ENCODE results near the gene ALDH1A3.
A peak's percentile ranks its signal among the peaks of the same experiment; 100 is the strongest.
"Not testable (repeated sequence)": the region's sequence is repeated elsewhere in the genome, so short reads cannot be mapped to it uniquely, and the experiment has no call there.

ALDH1A3 gene

DNA sequence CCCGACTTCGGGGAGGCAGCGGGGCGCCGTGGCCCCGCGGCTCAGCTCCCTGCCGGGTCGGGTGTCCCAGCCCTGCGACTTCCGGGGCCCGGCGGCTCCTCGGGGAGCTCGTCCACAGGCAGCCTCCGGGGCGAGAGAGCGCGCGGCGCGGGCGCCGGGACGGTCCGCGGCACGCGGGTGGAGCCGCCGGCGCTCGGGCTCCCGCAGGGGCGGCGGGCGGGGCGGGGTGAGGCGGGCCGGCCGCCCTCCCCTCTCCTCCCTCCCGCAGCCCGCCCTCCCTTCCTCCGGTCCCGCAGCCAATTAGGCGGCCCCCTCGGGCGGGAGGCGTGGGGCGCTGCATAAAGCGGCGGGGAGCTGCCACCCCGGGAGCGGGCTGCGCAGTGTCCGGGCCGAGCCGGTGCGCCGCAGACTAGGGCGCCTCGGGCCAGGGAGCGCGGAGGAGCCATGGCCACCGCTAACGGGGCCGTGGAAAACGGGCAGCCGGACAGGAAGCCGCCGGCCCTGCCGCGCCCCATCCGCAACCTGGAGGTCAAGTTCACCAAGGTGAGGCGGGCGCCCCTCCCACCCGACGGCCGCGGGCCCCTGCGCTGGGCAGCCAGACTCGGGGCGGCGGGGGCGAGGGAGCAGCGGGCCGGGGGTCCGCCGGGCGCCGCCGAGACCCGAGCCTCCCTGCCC lies at the start of gene ALDH1A3:
ALDH1A3 (plus strand) TSS at position 368 of the 675 bp plus-strand sequence; CDS start at position 445, 77 bp downstream.
- DNase-seq (ENCODE audit: low read depth in 2 of 2), result no peak

DNA sequence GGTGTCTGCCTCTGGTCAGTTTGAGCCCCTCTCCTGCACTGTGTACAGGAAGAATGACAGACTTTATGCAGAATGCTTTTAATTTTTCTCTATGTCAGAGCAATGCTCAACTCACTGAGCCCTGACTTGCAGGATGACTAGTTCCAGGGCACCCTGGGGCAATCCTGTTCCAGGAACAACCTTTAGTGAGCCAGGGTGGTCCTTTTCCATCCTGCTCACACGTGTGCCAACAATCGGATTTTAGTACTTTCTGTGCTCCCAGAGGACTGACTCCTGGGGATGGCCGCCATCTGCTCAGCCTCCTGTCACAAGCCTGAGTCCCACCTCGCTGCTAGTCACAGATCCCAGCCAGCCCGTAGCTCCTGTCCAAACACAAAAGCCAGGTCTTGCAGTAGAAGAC lies 48.2 kb upstream of the ALDH1A3 start:
- DNase-seq (ENCODE audit: low read depth in 2 of 2), result no peak

DNA sequence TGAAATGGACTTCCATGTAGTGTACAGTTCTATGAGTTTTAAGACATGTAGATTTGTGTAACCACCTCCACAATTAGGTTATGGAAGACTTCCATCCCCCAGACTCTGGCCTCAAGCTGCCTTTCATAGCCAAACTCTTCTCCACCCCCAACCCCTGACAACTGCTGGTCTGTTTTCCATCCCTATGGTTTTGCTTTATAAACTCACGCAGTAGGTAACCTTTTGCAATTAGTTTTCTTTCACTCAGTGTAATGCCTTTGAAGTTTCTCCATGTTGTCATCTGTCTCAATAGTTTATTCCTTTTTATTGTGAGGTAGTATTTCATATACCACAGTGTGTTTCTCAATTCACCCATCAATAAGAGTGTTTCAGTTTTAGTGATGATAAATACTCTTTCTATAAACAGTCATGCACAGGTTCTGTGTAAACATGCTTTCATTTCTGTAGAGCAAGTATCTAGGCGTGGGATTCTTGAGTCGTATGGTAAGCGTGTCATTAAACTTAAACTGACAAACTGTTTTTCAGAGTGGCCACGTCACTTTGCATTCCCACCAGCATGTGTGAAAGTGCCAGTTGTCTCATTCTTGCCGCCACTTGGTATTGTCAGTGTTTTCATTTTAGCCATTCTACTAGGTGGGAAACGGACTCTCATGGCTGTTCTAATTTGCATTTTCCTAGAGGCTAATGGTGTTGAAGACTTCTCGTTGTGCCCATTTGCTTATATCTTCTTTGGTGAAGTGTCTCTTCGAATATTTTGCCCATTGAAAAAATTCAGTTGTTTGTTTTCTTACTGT lies 47.3 kb upstream of the ALDH1A3 start:
- no peak for DNase-seq (ENCODE audit: low read depth in 2 of 2)

DNA sequence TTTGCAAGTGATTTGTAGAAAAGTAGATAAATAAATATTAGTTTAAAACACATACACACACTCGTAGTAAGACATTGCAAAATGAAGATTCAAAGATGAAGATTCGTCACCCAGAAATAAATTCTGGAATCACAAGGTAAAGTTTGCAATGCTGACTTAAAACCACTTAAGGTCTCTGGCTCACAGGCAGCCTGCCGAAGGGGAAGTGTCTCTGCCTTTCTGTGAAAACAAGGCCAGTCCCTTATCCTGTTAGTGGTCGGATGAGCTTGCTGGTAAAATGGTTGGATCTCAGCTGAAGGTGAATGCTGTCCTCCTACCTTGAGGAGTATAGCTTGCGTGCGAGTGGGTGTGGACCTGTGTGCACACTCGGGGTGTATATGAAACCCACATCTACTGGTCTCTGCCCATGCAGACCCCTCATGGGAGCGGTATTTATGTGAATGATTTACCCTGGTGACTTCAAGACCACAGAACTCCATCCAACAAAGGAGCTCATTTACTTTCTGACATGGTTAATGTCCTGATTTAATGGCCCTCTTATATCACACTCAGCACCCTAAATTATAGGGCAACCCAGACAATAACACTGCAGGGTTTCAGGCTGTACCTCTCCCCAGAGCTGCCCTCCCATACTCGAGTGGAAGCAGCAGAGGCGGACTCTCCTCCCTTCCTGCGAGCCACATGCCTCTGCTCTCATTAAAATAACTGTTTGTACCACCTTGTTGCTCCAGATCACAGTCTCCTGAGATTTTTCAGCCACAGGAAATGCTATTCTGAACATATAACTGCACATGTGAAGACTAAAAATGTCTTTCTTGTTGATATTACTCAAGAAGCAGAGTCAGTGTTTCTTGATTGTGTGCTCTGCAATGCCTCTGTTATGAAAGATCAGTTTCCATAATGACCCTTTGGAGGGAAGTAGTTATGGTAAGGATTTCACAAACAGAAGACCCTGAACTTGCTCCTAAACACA lies 45.9 kb upstream of the ALDH1A3 start:
- DNase-seq (ENCODE audit: low read depth in 2 of 2), result no peak

DNA sequence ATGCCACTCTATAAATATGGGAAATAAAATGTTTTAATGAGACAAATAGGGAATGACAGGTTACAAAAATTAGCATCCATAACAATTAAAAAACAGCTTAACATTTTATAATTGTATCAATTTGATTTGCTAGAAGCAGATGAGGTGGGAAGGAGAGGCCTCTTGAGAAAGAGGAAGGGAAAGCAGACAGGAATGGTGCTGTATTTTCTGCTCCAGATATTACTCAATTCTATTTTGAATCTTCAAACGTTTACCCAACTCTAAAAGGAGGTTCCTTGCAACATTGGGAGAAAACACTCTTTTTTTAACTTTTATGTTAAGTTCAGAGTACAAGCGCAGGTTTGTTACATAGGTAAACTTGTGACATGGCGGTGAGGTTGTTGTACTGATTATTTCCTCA lies 44.9 kb upstream of the ALDH1A3 start:
- no peak for DNase-seq (ENCODE audit: low read depth in 2 of 2)

DNA sequence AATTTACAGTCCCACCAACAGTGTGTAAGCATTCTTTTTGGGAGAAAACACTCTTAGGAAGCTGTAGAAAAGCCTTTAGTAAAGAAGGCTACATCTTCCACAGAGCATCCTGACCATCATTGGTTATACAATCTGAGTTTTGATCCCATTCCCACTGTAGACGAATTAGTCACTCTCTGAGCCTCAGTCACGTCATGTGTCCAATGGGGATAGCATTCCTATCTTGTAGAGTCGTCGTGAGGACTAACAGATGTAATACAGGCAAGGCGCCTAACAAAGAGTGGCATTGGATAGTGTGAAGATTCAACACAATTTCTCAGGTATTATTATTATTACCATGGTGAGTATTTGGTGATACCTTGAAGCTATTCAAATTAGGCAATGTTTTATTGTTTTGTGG lies 44.0 kb upstream of the ALDH1A3 start:
- DNase-seq (ENCODE audit: low read depth in 2 of 2), result no peak

DNA sequence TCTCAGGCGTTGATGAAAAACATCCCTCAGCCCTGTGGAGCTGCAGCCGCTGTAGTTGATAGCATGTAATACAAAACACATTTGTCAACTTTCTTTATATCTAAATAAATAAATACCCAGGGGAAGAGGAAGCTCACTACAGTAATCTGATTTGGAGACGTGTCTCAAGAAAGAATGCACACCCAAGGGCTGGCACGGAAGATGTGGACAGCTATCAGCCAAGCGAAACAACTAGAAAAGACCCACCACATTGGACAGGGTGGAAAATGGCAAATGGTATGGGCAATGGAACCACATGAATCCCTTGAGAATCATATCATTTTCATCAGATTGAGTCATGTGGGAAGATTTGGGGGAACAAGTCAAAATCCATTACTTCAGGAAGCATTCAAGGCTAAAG lies 43.1 kb upstream of the ALDH1A3 start:
- DNase-seq (ENCODE audit: low read depth in 2 of 2), result no peak

DNA sequence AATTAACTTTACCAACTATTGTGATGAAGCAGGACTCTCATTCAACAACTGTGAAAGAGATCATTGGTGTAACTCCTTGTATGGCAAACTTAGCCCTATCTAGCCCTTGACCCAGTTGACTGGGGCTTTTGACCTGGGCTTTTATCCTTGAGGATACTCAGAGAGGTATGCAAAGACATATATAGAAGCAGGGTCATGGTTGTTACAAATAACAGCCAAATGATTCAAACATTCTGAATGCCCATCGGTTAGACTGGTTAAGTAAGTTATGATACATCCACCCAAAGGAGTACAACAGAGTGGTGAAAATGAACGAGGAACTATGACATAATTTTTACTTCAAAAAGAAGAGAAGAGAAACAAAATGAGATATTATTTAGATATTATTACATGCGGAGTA lies 38.2 kb upstream of the ALDH1A3 start:
- DNase-seq (ENCODE audit: low read depth in 2 of 2), result no peak

DNA sequence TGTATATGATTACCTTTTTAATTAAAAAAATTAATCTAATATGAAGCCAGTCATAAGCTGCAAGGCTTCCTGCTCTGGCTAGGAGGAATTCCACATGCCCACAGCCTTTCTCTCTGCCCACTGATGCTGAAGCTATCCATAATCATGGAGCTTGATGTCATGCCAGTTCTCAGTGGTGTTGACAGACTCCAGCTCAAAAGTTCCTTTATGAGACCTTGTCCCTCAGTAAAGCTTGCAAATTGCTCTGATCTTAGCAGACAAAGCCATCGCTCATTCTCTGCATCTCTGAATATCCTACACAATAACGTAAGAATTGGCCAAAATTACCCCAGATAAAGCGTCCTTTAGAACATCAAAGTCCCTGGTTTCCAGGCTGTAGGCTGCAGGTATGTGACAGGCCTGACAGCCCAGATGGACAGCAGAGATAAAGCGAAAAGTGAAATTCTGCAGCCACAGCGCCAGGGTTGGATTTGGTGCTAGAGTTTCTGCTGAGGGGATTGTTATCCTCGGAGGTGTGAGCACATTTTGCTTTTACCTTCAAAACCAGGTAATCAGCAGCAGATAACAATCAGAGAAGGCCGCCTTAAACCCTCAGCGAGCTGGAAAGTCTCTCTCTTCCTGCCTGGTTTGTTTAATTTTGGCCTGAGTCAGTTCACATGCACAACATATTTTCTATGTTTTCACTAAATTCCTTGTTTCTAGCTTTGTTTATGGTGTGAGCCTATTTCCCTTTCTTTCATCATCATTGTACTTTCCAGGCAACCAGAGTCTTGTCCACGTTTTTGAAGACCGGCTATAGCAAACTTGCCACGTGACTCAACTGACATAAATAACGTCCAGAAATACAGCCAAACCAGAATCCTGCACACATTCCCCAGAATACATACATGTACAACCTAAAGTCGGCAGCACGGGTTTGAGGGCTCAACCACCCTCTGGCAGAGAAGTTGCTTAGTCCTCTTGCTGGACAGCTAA lies 36.6 kb upstream of the ALDH1A3 start:
- DNase-seq (ENCODE audit: low read depth in 2 of 2), result no peak

DNA sequence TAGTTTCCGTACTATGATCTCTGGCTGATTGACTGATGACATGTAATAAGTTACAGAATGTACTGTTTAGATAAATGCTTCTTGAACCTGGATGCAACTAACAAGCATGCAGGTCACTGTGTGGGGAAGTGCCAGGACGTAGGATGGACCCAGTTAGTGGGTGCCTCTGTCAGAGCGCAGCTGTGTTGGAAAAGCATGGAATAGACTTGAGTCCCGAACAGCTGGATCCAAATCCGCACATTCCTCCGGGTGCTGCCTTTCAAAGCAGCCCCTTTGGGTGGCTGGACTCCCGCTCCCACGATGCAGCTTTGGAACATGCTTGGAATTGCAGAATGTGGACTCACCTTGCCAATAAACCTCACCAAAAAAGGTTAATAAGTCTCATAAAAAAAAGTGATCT lies 35.5 kb upstream of the ALDH1A3 start:
- DNase-seq (ENCODE audit: low read depth in 2 of 2), result no peak

DNA sequence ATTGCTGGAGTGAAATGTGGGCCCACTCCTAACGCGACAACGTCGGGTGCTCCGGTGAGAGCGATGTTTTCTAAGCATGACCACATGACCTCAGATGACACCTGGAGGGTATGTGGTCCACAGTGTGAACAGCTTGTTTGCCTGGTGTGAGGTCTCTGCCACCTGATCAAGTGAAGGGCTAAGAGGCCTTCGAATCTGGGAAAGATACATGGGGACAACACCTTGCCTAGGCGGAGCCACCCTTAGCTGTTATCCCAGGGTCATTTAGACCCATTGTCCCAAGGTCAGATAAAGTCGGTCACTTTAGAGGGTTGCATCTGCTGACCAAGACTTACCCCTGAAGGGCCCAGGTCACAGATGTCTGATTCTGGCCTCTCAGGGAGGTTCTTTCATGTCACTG lies 34.9 kb upstream of the ALDH1A3 start:
- no peak for DNase-seq (ENCODE audit: low read depth in 2 of 2)

DNA sequence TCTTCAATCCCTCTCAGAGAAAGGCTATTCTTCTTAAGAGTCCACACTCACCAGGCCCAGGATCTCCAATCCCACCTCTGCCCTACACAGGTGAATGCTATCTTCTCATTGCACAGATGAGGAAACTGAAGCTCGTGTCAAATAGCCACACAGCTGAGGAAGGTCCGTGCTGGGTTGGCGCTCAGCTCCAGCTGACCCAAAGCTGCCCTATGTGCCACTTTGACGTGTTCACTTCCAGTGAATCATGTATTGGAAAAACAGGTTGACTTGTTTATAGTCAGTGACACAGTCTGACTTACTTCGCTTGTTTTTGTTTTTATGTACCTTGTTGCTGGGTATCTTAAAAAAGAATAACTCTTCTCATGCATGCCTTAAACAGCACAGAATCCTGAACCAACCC lies 32.4 kb upstream of the ALDH1A3 start:
- no peak for DNase-seq (ENCODE audit: low read depth in 2 of 2)

DNA sequence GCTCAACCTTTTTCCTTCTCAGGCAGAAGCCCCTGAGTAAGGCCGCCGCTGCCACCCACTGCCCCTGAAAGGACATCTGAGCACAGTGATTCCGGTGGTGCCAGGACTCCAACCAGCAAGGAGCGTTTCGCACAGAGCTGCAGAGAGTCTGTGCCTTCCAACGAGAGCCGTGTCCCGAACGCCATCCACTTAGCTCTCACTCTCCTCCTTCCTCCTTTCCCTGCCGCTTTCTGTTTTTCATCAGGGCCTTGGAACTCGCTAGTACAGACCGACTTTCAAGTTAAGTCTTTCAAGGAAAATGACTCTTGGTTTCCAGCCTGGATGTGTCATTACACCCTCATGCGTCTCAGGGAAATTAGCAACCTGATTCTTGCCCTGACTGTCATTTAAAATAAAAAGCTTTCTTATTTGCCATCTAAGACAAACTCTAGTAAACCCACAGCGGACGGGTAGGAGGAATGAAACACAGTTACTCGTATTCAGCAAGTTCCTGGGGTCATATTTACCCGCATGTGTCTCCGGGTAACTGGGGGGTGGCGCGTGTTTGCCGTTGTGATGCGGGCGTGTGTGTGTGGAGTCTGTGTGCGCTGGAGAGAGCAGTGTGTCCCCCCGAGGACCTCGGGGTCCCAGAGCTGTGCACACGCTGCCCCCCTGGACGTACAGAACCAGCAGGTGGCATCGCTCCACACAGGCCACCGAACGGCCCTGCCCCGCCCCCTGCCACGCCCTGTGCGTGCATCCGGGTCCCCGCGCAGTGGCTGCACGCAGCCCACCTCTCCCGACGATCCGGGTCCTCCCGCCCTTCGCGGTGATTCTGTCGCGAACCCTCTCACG lies 30.4 kb upstream of the ALDH1A3 start:
- peak in 1 of 2 donors; percentile 14 for DNase-seq (ENCODE audit: low read depth in 2 of 2)

DNA sequence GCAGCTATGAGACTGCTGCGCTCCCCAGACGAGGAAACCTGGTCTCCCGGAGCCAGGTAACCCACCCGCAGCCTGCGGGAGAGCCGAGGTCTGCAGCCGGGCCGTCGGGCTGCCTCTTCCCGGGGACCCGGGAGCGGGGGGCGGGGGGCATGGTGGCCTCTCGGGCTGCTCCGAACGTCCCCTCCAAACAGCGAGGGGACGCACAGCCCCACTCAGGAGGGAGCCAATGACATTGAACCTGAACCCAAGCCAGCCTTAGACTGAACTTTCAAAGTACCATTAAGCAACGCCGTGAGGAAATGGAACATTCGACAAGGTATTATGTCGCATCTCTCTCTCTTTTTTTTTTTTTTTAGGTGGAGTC lies 29.8 kb upstream of the ALDH1A3 start:
- no peak for DNase-seq (ENCODE audit: low read depth in 2 of 2)

DNA sequence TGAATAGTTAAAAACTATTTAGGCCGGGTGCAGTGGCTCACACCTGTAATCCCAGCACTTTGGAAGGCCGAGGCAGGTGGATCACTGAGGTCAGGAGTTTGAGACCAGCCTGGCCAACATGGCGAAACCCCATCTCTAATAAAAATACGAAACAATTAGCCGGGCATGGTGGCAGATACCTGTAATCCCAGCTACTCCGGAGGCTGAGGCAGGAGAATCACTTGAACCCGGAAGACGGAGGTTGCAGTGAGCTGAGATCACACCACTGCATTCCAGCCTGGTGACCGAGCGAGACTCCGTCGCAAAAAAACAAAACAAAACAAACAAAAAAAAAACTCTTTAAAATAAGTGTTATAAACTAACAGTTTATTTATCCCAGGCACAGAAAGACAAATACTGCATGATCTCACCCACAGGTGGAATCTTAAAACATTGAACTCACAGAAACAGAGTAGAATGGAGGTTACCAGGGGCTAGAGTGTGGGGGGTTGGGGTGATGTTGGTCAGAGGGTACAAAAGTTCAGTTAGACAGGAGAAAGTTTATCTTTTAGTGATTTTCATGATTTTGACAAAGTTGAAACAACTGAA lies 28.1 kb upstream of the ALDH1A3 start:
- DNase-seq (ENCODE audit: low read depth in 2 of 2), result not testable (repeated sequence)

DNA sequence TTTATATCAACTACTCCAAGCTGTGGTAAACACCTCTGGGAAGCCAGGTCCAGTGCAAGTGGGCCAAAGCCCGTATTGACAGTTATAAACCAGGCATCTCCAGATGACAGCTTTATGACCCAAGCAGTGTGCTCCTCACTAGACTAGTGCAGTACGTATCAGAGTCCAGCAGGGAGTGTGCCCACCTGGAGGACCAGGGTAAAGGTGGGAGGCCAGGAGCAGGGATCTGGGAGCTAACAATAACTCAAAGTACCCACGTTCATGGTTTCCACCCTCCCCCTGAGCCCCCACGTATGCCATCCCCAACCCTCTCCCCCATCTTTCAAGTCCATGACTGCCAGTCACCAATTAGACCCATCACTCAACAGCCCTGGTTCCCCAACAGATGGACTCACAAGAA lies 27.0 kb upstream of the ALDH1A3 start:
- DNase-seq (ENCODE audit: low read depth in 2 of 2), result no peak

DNA sequence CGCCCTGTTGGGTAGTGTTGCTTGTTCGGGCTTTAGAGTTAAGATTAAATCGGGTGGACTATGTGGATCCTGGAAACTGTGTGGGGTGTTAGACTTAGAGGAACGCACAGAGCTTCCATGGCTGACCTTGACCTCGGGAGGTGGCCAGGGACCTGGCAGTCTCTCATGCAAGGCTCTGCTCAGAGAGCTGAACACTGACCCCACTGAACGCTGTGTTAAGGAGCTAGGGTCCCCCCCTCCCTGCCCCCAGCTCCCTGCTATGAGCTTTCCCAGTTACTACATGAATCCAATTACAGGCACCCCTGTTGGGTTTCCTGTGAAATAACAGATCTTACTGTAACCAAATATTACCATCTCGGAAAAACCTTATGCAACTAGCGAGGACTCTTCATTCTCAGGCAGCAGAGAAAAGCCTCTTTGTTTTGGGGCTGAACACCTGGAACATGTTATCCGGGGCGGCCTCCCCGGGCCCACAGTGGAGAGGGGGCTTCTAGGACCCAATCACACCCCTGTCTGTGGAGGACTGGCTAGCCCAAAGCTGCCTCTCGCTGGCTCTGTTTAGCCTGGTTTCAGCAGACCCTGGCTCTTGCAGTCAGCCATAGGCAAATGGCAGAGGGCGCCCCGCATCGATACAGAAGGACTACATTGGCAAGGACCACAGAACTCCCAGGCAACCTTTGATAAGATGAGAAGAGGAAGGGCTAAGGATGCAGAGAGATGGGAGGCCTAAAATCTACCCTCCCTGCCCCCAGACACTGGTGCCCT lies 25.8 kb upstream of the ALDH1A3 start:
- no peak for DNase-seq (ENCODE audit: low read depth in 2 of 2)

DNA sequence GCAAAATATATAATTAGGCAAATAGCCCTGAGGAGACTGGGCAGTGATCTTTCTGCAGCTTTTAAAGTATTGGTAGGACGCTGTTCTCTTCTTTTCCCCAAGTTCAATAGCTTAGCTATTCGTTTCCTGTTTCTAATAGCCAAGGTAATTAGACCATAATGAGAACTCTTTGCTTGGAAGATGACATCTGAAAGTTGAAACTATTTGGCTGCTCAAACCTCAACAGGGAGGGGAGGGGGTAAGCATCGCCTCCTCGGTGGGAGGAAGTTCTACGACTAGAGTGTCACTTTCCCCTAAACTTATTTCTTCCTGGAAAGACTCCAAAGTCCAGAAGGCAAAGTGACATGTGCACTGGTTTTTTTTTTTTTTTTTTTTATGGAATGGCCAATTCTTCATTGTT lies 22.8 kb upstream of the ALDH1A3 start:
- no peak for DNase-seq (ENCODE audit: low read depth in 2 of 2)

DNA sequence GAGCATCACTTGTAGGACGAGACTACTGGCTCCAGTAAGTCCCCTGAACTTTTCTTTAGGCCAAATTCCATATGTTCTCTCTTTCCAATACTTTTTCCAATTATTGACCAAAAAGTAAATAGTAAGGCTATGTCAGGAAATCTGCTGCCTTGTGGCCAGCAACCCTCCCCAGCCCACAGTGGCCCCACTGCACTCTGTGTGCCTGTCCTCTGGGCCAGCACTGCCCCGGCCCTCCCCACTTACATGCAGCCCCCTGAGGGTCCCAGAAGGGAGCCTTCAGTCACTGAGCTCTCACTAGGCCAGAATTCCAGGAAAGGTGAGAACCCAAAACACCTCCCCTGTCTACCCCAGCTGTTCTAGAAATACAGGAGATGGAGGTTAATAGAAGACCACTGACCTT lies 21.3 kb upstream of the ALDH1A3 start:
- no peak for DNase-seq (ENCODE audit: low read depth in 2 of 2)
